K562 (cell line): ENCODE results near the gene SLC41A3. TPM values are rescaled to one million over a fixed set of nuclear protein-coding genes. Genes with fewer than 3 reads are reported as not detected.

Experiments used
- ATAC-seq: fragments of 200-7000 bp; cut with Tn5 transposase; 3 replicates; pipeline ENCODE4 v1.9.1; 2020; ENCODE audit warnings: moderate library complexity
- BruUV-seq: library from RNA; stranded (reverse); fragments of 400-500 nt; replicated peaks from 2 replicates; lab custom pipeline; 2021; lab: Mats Ljungman, UMichigan
- CTCF ChIA-PET: fragments of 300-600 bp; formaldehyde crosslinking; extraction: SDS; loops from one replicate; lab custom pipeline; 2021; ENCODE audit warnings: low intra/inter-chr PET ratio; lab: Yijun Ruan, JAX
- POLR2A ChIA-PET: fragments of 300-600, 350-650 bp; sonication (Branson Sonifier 250); formaldehyde crosslinking; extraction: SDS; loops from one replicate; lab custom pipeline; 2021; ENCODE audit warnings: antibody characterized with exemption, inconsistent platforms; lab: Yijun Ruan, JAX
- DNase-seq, 4 experiments: peaks; one replicate each; pipeline versions ENCODE4 v3.0.0 to v3.0.0-alpha.2; 2011 to 2018; ENCODE audit warnings: low spot score in 3 of 4, mixed read lengths in 3 of 4; ENCODE audit errors: extremely low read depth in 1 of 4
- FAIRE-seq: peaks from 2 replicates; lab custom pipeline; 2011; peaks lifted over from hg19 to GRCh38; lab: Jason Lieb, UNC
- H2AFZ ChIP-seq: 2 replicates; pipeline ENCODE4 v1.6.0; 2011; ENCODE audit warnings: low read depth, low read length, control low read depth, inconsistent platforms
- H3K27ac ChIP-seq: fragments of 200-600 bp; 3 replicates; pipeline ENCODE4 v1.8.0; 2011; ENCODE audit warnings: low read depth, mild to moderate bottlenecking, control low read depth, inconsistent platforms, low read length, moderate library complexity, mixed read lengths; ENCODE audit errors: extremely low read depth
- H3K27me3 ChIP-seq, 2 experiments: fragments of 300-600 bp in 1 of 2; 2 replicates in 1 of 2; 3 replicates in 1 of 2; pipeline versions ENCODE4 v1.6.0 to v1.8.0; 2011; ENCODE audit warnings: inconsistent platforms in 2 of 2, low read length in 2 of 2, mild to moderate bottlenecking in 1 of 2, mixed read lengths in 1 of 2, moderate library complexity in 1 of 2; ENCODE audit not compliant: control insufficient read depth in 2 of 2, insufficient read depth in 2 of 2
- H3K36me3 ChIP-seq: fragments of 300-600 bp; 3 replicates; pipeline ENCODE4 v1.8.0; 2011; ENCODE audit warnings: mild to moderate bottlenecking, low read length, inconsistent platforms; ENCODE audit not compliant: control insufficient read depth, insufficient read depth
- H3K4me1 ChIP-seq, 2 experiments: fragments of 200-600 bp in 1 of 2; replicated peaks in 1 of 2; 2 replicates in 1 of 2; 3 replicates in 1 of 2; pipeline versions ENCODE4 v1.5.1 to v1.8.0; 2011; ENCODE audit warnings: inconsistent platforms in 2 of 2, low read length in 2 of 2, mild to moderate bottlenecking in 1 of 2, mixed read lengths in 1 of 2, moderate library complexity in 1 of 2; ENCODE audit not compliant: control insufficient read depth in 2 of 2, insufficient read depth in 2 of 2
- H3K4me2 ChIP-seq: 2 replicates; pipeline ENCODE4 v1.6.1; 2011; ENCODE audit warnings: low read length, control low read depth, inconsistent platforms, mixed read lengths; ENCODE audit not compliant: insufficient read depth
- H3K4me3 ChIP-seq: fragments of 200-600 bp; sonication (generic), shearing (Covaris generic); 2 replicates; pipeline ENCODE4 v1.5.1; 2016; ENCODE audit warnings: control low read depth, inconsistent platforms
- H3K79me2 ChIP-seq: fragments of 200-600 bp; 3 replicates; pipeline ENCODE4 v1.8.0; 2011; ENCODE audit warnings: low read length, inconsistent platforms; ENCODE audit not compliant: control insufficient read depth, insufficient read depth
- H3K9ac ChIP-seq, 2 experiments: 2 replicates each; pipeline versions ENCODE4 v1.6.0 to v1.6.1; 2011; ENCODE audit warnings: low read depth in 2 of 2, low read length in 2 of 2, control low read depth in 1 of 2, inconsistent platforms in 1 of 2, mild to moderate bottlenecking in 1 of 2, mixed read lengths in 1 of 2; ENCODE audit not compliant: insufficient read depth in 1 of 2
- H3K9me1 ChIP-seq: one replicate; pipeline ENCODE4 v1.6.0; 2011; ENCODE audit warnings: inconsistent platforms, mild to moderate bottlenecking, low read length, moderate library complexity; ENCODE audit not compliant: control insufficient read depth, insufficient read depth
- H3K9me3 ChIP-seq: replicated peaks from 2 replicates; pipeline ENCODE4 v1.5.1; 2011; ENCODE audit warnings: low read depth, low read length, inconsistent platforms; ENCODE audit not compliant: control insufficient read depth, insufficient read depth
- H4K20me1 ChIP-seq: replicated peaks from 2 replicates; pipeline ENCODE4 v1.6.1; 2011; ENCODE audit warnings: low read length, inconsistent platforms, mixed read lengths; ENCODE audit not compliant: control insufficient read depth, insufficient read depth
- BCL6 ChIP-seq: fragments of 250-450 bp; sonication (Bioruptor Pico); IDR thresholded peaks from 2 replicates; pipeline ENCODE4 v1.4.0; 2020
- BCLAF1 ChIP-seq, 2 experiments: fragments of 450-650 bp in 1 of 2; IDR thresholded peaks; 2 replicates each; pipeline ENCODE4 v1.6.1; 2011 to 2017; ENCODE audit warnings: low read depth in 2 of 2, antibody characterized with exemption in 1 of 2, borderline replicate concordance in 1 of 2, low read length in 1 of 2, mild to moderate bottlenecking in 1 of 2, mixed read lengths in 1 of 2; ENCODE audit not compliant: control insufficient read depth in 1 of 2
- EP300 ChIP-seq: IDR thresholded peaks from 2 replicates; pipeline ENCODE4 v1.6.1; 2012; ENCODE audit warnings: low read length, improper control_type of control experiment
- EZH2 ChIP-seq: IDR thresholded peaks from 2 replicates; pipeline ENCODE4 v1.6.1; 2012; ENCODE audit warnings: low read depth, mild to moderate bottlenecking, inconsistent platforms, low read length, borderline replicate concordance
- FOXA1 ChIP-seq: fragments of 450-650 bp; IDR thresholded peaks from 2 replicates; pipeline ENCODE4 v1.6.1; 2016; ENCODE audit warnings: mild to moderate bottlenecking, borderline replicate concordance
- FOXJ3 ChIP-seq: sonication (generic); formaldehyde crosslinking; IDR thresholded peaks from 2 replicates; pipeline ENCODE4 v1.4.0; 2020; ENCODE audit warnings: mild to moderate bottlenecking, missing genetic modification reagents
- IRF2 ChIP-seq: sonication (generic); formaldehyde crosslinking; IDR thresholded peaks from 2 replicates; pipeline ENCODE4 v1.8.1; 2022; ENCODE audit warnings: mild to moderate bottlenecking, missing genetic modification reagents
- KLF1 ChIP-seq: fragments of 450-650 bp; IDR thresholded peaks from 2 replicates; pipeline ENCODE4 v1.6.1; 2016; ENCODE audit warnings: missing genetic modification characterization, missing compliant biosample characterization
- MEF2D ChIP-seq: conservative IDR thresholded peaks from 2 replicates; pipeline ENCODE4 v1.6.1; 2016; ENCODE audit warnings: low read depth, missing genetic modification characterization, missing compliant biosample characterization
- NCOA6 ChIP-seq: fragments of 450-650 bp; IDR thresholded peaks from 2 replicates; pipeline ENCODE4 v1.6.1; 2017; ENCODE audit warnings: mild to moderate bottlenecking
- SETDB1 ChIP-seq: IDR thresholded peaks from one replicate; pipeline ENCODE4 v1.6.1; 2012; ENCODE audit warnings: low read length, control low read depth, inconsistent platforms
- SP1 ChIP-seq: sonication (generic); formaldehyde crosslinking; IDR thresholded peaks from 2 replicates; pipeline ENCODE4 v1.8.1; 2022; ENCODE audit warnings: mild to moderate bottlenecking, missing genetic modification reagents
- TARDBP ChIP-seq: fragments of 450-650 bp; IDR thresholded peaks from 2 replicates; pipeline ENCODE4 v1.6.1; 2016
- TEAD2 ChIP-seq: fragments of 450-650 bp; IDR thresholded peaks from 2 replicates; pipeline ENCODE4 v1.6.1; 2016; ENCODE audit warnings: missing genetic modification characterization, control low read depth, missing compliant biosample characterization
- ZBED1 ChIP-seq: IDR thresholded peaks from 2 replicates; pipeline ENCODE4 v1.6.1; 2014
- ZNF282 ChIP-seq: sonication (generic); formaldehyde crosslinking; IDR thresholded peaks from 2 replicates; pipeline ENCODE4 v1.8.1; 2023; ENCODE audit warnings: missing genetic modification reagents
- ZNF699 ChIP-seq: fragments of 250-450 bp; sonication (Bioruptor Pico); IDR thresholded peaks from 2 replicates; pipeline ENCODE4 v1.8.0; 2021; ENCODE audit warnings: mild to moderate bottlenecking, moderate library complexity; ENCODE audit not compliant: insufficient replicate concordance
- WGBS: fragments of 100-300 bp; shearing (Covaris generic); methylation state at CpG from one replicate; pipeline ENCODE4 v1.1.6; 2016; ENCODE audit warnings: low coverage, mixed read lengths; ENCODE audit not compliant: insufficient coverage; ENCODE audit errors: missing lambda C conversion rate; 5-methylcytosine and 5-hydroxymethylcytosine counted together
- in situ Hi-C: fragments of 300-500 bp; cut with MboI; formaldehyde crosslinking; loops from 4 replicates; pipeline ENCODE4 v1.15.0; 2018; ENCODE audit warnings: inconsistent platforms, mixed read lengths
- intact Hi-C: fragments of 100-400 bp; cut with micrococcal nuclease; formaldehyde crosslinking; loops from 2 replicates; pipeline ENCODE4 v1.14.2; 2022
- polyA plus RNA-seq, 8 experiments: library from polyadenylated mRNA; depleted of rRNA in 4 of 8; stranded (reverse) in 5 of 8; unstranded in 3 of 8; fragments of >200 nt; fragmentation: Nextera tagmentation in 2 of 8; fragmentation: Illumina TruSeq in 1 of 8; extraction: Ambion mirVana in 2 of 8; extraction: Trizol in 1 of 8; gene quantifications; 2 replicates each; pipeline versions ENCODE4 v1.2.1 to v1.2.3, GENCODE V29; 2011 to 2014; ENCODE audit warnings: inconsistent platforms in 1 of 8, missing spikeins in 1 of 8
- total RNA-seq, 7 experiments: library from RNA; depleted of rRNA in 6 of 7; stranded (reverse); fragments of >200 nt in 6 of 7; fragmentation: Illumina TruSeq in 2 of 7; extraction: Trizol in 2 of 7; gene quantifications; 2 replicates each; pipeline versions ENCODE4 v1.2.1 to v1.2.3, GENCODE V29; 2011 to 2021; ENCODE audit warnings: low replicate concordance in 1 of 7
- TF ChIP-seq, protein P1 (sequence below): fragments of 150-350 bp; conservative IDR thresholded peaks from 2 replicates; pipeline ENCODE4 v1.6.1; 2014; ENCODE audit warnings: low read length

SLC41A3 gene
- total and polyA plus RNA-seq, 9 of the 15 experiments (the other 6 are each of a cell fraction or from before 2014, with no cell fraction given): 4.1 to 20.7 (median 11.2) TPM

- Histone ChIP-seq H3K9me1 (no peaks in the 10 kb centered on the region), H3K4me3 (no peak overlapping the region), H3K27me3 (peaks cover 2 to 10% of the 10 kb centered on the region in 2 experiments; a peak in 3 of 5 replicates), H3K9ac (no peak overlapping the region), H3K79me2 (no peaks in the 10 kb centered on the region), H3K36me3 (no peaks in the 10 kb centered on the region), H3K9me3 (no peaks in the 10 kb centered on the region)
- ChIA-PET POLR2A (no interaction called here), CTCF (no interaction called here)
- 0% methylated on average over 6 of the region's 9 CpGs for WGBS
- ATAC-seq (no peak), FAIRE-seq (no peak), DNase-seq (no peak)
- BruUV-seq: no TSS peak
- in situ Hi-C loops: loop anchor here (25.0 kb wide), 1 partner anchor 262 kb away; the partner anchor contains the start of gene CFAP100
- TF ChIP-seq ZNF699 (no peak), TARDBP (no peak), EP300 (no peak), NCOA6 (no peak), KLF1 (tag) (no peak), EZH2 (no peak), SP1 (no peak), BCLAF1 (IDR thresholded peaks at IDR 0.05; ENCODE audit: borderline replicate concordance in 1 of 2, control insufficient read depth in 1 of 2, low read depth in 2 of 2, low read length in 1 of 2) (no peak), FOXA1 (no peak), IRF2 (CRISPR knock-in tag) (no peak), ZNF282 (CRISPR knock-in tag) (no peak), ZBED1 (no peak), SETDB1 (no peak), TEAD2 (tag) (no peak), MEF2D (tag) (no peak), FOXJ3 (CRISPR knock-in tag) (no peak), BCL6 (no peak)
- TF ChIP-seq, protein P1, sequence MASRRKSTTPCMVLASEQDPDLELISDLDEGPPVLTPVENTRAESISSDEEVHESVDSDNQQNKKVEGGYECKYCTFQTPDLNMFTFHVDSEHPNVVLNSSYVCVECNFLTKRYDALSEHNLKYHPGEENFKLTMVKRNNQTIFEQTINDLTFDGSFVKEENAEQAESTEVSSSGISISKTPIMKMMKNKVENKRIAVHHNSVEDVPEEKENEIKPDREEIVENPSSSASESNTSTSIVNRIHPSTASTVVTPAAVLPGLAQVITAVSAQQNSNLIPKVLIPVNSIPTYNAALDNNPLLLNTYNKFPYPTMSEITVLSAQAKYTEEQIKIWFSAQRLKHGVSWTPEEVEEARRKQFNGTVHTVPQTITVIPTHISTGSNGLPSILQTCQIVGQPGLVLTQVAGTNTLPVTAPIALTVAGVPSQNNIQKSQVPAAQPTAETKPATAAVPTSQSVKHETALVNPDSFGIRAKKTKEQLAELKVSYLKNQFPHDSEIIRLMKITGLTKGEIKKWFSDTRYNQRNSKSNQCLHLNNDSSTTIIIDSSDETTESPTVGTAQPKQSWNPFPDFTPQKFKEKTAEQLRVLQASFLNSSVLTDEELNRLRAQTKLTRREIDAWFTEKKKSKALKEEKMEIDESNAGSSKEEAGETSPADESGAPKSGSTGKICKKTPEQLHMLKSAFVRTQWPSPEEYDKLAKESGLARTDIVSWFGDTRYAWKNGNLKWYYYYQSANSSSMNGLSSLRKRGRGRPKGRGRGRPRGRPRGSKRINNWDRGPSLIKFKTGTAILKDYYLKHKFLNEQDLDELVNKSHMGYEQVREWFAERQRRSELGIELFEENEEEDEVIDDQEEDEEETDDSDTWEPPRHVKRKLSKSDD: no peak
- TF ChIP-seq, all 486 proteins: peak for 0
- H4K20me1 ChIP-seq: no peaks in the 10 kb centered on the region
- intact Hi-C loops: no loop called here
- no peaks in the 10 kb centered on the region for H3K4me1 ChIP-seq
- H3K27ac ChIP-seq: no peak overlapping the region
- no peak overlapping the region for H2AFZ ChIP-seq
- H3K4me2 ChIP-seq: no peak overlapping the region
Observed at GRCh38 chr3:126124896-126125295, 41.0 kb upstream of the SLC41A3 start.
